Esophagus squamous epithelium (tissue), 5 donors: ENCODE results near the gene GUCY2F. TPM values are rescaled to one million over a fixed set of nuclear protein-coding genes. Genes with fewer than 3 reads are reported as not detected.

Experiments used
- DNase-seq: peaks from one replicate; lab custom pipeline; 2025; lab: John Stamatoyannopoulos, UW
- H3K27ac ChIP-seq, 4 donors: fragments of 200-600 bp; sonication (generic); one replicate each; pipeline ENCODE4 v1.5.1; 2016 to 2019; ENCODE audit warnings: mild to moderate bottlenecking in 1 of 4
- H3K27me3 ChIP-seq, 4 donors: fragments of 200-600 bp; sonication (generic); 1 replicate in 3 of 4; 2 replicates in 1 of 4; pipeline versions ENCODE4 v1.5.1 to v1.6.0; 2017 to 2021; ENCODE audit warnings: antibody characterized with exemption in 1 of 4
- H3K36me3 ChIP-seq, 3 donors: fragments of 200-600 bp; sonication (generic); one replicate each; pipeline ENCODE4 v1.5.1; 2016 to 2019
- H3K4me1 ChIP-seq, 3 donors: fragments of 200-600 bp; sonication (generic); one replicate each; pipeline ENCODE4 v1.5.1; 2017 to 2019
- H3K4me3 ChIP-seq, 4 donors: fragments of 200-600 bp; sonication (generic); 1 replicate in 3 of 4; 2 replicates in 1 of 4; pipeline ENCODE4 v1.5.1; 2016 to 2019; ENCODE audit warnings: mild to moderate bottlenecking in 2 of 4, moderate library complexity in 1 of 4
- H3K9me3 ChIP-seq, 3 donors: fragments of 200-600 bp; sonication (generic); one replicate each; pipeline ENCODE4 v1.5.1; 2016 to 2019
- POLR2A ChIP-seq, 4 donors: fragments of 450-650 bp; IDR thresholded peaks; one replicate each; pipeline ENCODE4 v1.6.1; 2017; ENCODE audit warnings: antibody characterized with exemption in 4 of 4, mild to moderate bottlenecking in 4 of 4, moderate library complexity in 3 of 4
- WGBS, 2 donors: methylation state at CpG; one replicate each; pipeline ENCODE4 v1.1.5; 2018; 5-methylcytosine and 5-hydroxymethylcytosine counted together
- intact Hi-C: fragments of 100-400 bp; cut with DNase I; formaldehyde crosslinking; loops from one replicate; pipeline ENCODE4 v1.15.0; 2022
- total RNA-seq, 4 donors: library from RNA; depleted of rRNA; stranded (reverse); fragments of >200 nt; gene quantifications; one replicate each; pipeline ENCODE4 v1.1.0, GENCODE V29; 2016
- TF ChIP-seq, protein P1 (sequence below), 6 experiments: fragments of 450-650 bp in 4 of 6; fragments of 200-600 bp in 2 of 6; sonication (generic) in 2 of 6; IDR thresholded peaks; one replicate each; pipeline ENCODE4 v1.5.1; 2016 to 2019; ENCODE audit warnings: antibody characterized with exemption in 6 of 6, mild to moderate bottlenecking in 4 of 6, moderate library complexity in 4 of 6
- donor health status: DM: yes; HTN: yes; CAD: no.

GUCY2F gene
- total RNA-seq, 4 donors from 2014 or later, result not detected

DNA sequence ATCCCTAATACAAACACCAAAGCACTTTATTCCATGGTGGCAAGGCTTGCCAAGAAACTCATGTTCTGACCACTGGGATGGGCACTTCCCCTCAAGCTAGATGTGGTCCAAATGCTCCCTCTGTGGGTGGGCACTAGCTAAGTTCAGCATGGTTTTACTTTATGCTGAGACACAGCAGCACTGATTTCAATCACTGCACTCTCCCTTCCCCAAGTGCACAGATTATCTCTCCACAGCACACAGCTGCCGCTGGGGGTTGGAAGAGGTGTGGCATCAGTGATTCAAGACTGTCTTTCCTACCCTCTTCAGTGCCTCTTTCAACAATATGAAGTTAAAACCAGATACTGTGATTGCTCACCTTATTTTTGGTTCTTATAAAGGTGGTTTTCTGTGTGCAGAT is 16.5 kb upstream of the GUCY2F start:
- Histone ChIP-seq H3K4me3 (no peak overlapping the region), H3K27ac (no peak overlapping the region), H3K4me1 (no peaks in the 10 kb centered on the region), H3K36me3 (no peaks in the 10 kb centered on the region), H3K27me3 (peaks cover 0 to 6% (median 0%) of the 10 kb centered on the region in 4 donors), H3K9me3 (no peaks in the 10 kb centered on the region)
- no peak for DNase-seq
- TF ChIP-seq, protein P1, sequence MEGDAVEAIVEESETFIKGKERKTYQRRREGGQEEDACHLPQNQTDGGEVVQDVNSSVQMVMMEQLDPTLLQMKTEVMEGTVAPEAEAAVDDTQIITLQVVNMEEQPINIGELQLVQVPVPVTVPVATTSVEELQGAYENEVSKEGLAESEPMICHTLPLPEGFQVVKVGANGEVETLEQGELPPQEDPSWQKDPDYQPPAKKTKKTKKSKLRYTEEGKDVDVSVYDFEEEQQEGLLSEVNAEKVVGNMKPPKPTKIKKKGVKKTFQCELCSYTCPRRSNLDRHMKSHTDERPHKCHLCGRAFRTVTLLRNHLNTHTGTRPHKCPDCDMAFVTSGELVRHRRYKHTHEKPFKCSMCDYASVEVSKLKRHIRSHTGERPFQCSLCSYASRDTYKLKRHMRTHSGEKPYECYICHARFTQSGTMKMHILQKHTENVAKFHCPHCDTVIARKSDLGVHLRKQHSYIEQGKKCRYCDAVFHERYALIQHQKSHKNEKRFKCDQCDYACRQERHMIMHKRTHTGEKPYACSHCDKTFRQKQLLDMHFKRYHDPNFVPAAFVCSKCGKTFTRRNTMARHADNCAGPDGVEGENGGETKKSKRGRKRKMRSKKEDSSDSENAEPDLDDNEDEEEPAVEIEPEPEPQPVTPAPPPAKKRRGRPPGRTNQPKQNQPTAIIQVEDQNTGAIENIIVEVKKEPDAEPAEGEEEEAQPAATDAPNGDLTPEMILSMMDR (IDR thresholded peaks at IDR 0.05), result no peak
- TF ChIP-seq POLR2A (IDR thresholded peaks at IDR 0.05), result no peak
- WGBS, 2 donors, result 92 to 100% methylated on average over 1 of the region's 1 CpG
- intact Hi-C loops, result no loop called here

DNA sequence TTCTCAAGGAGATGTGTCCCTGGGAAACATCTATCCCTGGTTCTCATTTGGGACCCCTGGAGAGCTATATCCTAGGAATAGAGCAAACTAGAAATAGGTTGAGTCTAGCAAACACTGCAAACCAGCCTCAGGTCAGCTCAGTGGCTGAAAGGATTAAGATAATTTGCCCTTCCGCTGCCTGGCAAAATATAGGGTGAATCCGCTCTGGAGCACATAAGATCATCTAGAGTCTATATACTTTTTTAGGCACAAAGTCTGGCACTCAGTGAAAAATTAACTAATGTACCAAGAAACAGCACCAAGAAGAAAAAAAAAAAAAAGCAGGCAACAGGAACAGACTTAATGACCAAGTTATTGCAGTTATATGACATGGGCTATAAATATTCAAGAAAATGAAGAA is 7.3 kb upstream of the GUCY2F start:
- H3K36me3 ChIP-seq, result no peaks in the 10 kb centered on the region
- intact Hi-C loops, result loop anchor here (5.0 to 10.0 kb wide), 2 partner anchors 146 to 403 kb away; no protein-coding TSS in a partner anchor
- 89 to 94% methylated on average over 2 of the region's 2 CpGs for WGBS, 2 donors
- H3K4me1 ChIP-seq, result no peaks in the 10 kb centered on the region
- no peaks in the 10 kb centered on the region for H3K9me3 ChIP-seq
- no peak for DNase-seq
- H3K27me3 ChIP-seq, result peaks cover 0 to 4% (median 0%) of the 10 kb centered on the region in 4 donors
- no peak overlapping the region for H3K27ac ChIP-seq
- no peak overlapping the region for H3K4me3 ChIP-seq
- no peak for TF ChIP-seq POLR2A (IDR thresholded peaks at IDR 0.05)
- TF ChIP-seq, protein P1 (IDR thresholded peaks at IDR 0.05), result no peak

DNA sequence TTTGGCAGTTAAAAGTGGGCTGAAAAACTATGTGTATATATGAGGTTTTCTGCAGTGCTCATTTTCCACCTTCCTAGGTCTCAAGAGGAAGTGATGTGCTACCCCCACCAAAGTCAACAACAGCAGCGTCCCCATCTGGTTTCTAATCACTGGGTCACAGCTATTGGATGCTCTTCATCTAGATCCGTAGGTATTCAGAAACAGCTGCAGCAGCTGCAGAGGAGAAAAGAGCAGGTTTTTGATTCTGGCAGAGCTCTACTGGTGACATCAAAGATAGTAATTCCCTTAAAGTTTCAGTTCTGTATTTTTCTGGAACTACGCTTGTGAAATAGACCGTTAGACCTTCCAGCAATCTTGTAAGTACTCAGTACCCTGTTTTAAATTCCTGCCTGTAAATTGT is 5.8 kb upstream of the GUCY2F start:
- H3K36me3 ChIP-seq, result no peaks in the 10 kb centered on the region
- H3K9me3 ChIP-seq, result no peaks in the 10 kb centered on the region
- H3K27ac ChIP-seq, result no peak overlapping the region
- WGBS, 2 donors, result 24 to 58% methylated on average over 2 to 4 of the region's 4 CpGs
- intact Hi-C loops, result loop anchor here (5.0 to 10.0 kb wide), 2 partner anchors 147 to 405 kb away; no protein-coding TSS in a partner anchor
- DNase-seq, result no peak
- TF ChIP-seq POLR2A (IDR thresholded peaks at IDR 0.05), result no peak
- TF ChIP-seq, protein P1 (IDR thresholded peaks at IDR 0.05), result no peak
- H3K4me3 ChIP-seq, result no peak overlapping the region
- no peaks in the 10 kb centered on the region for H3K4me1 ChIP-seq
- peaks cover 0 to 4% (median 0%) of the 10 kb centered on the region in 4 donors for H3K27me3 ChIP-seq

DNA sequence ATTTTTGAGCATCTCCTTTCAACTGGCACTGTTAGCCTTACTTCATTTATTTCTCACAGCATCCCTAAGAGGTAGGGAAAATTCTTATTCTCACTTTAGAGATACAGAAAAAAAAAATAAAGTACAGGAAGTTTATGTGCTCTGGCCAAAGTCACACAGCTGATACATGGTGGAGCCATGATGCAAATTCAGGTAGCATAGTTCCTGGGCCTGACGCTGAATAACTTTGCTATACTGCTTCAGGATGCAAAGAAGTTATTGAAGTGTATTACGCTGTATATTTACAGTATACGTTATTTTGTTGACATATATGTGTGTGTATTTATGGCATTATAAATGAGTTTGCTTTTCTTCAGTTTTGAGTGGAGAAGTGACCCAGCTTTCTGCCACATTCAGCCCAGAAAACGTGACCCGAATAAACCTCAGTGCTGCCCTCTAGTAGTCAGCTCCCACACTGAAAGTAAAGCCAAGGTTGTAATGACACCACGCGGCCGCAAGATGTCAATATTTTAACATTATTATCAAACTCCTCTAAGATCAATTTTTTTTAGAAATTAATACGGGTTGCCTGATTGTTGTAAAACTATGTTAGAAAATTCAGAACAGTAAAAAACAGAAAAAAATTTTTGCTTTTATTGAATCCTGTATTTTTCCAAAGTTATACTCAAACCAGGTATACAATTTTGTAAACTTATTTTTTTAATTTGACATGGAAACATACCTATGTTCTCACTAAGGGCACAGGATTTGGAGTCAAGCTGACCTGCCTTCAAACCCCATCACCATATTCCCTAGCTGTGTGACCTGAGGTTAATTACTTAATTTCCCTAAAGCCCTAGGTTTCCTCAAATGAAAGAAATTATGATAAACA is 3.8 kb upstream of the GUCY2F start:
- no peak for TF ChIP-seq POLR2A (IDR thresholded peaks at IDR 0.05)
- TF ChIP-seq, protein P1 (IDR thresholded peaks at IDR 0.05), result peak; percentile 84 to 96 (median 90)
- Histone ChIP-seq H3K4me1 (no peaks in the 10 kb centered on the region), H3K9me3 (no peaks in the 10 kb centered on the region), H3K27ac (no peak overlapping the region), H3K27me3 (peaks cover 0 to 4% (median 0%) of the 10 kb centered on the region in 4 donors), H3K36me3 (no peaks in the 10 kb centered on the region), H3K4me3 (no peak overlapping the region)
- intact Hi-C loops, result loop anchor here (5.0 to 10.0 kb wide), 2 partner anchors 149 to 407 kb away; no protein-coding TSS in a partner anchor
- WGBS, 2 donors, result 11 to 12% methylated on average over 9 of the region's 9 CpGs
- peak; percentile 10 for DNase-seq

DNA sequence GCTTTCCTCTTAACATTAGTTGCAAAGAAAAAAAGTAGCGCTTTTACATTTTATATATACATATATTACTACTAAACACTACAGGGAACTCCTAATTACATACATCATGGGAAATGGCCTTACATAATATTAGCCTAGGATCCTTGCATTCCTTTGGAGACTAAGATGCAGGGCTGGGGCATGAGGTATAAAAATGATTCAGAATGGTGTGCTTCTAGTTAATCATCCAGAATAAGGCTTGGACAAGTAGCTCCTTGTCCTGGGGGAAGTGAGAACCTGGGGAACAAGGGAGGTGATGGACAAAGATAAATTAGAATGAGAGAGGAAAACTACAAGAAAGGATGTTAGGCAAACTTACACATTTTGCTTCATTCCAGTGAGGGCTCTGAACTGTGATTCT is 3.0 kb upstream of the GUCY2F start:
- no peak overlapping the region for H3K4me3 ChIP-seq
- no peaks in the 10 kb centered on the region for H3K4me1 ChIP-seq
- WGBS, 2 donors, result 75 to 100% methylated on average over 1 of the region's 1 CpG
- peaks cover 0 to 4% (median 0%) of the 10 kb centered on the region in 4 donors for H3K27me3 ChIP-seq
- no peak overlapping the region for H3K27ac ChIP-seq
- no peak for TF ChIP-seq POLR2A (IDR thresholded peaks at IDR 0.05)
- TF ChIP-seq, protein P1 (IDR thresholded peaks at IDR 0.05), result no peak
- intact Hi-C loops, result loop anchor here (5.0 to 10.0 kb wide), 2 partner anchors 150 to 407 kb away; no protein-coding TSS in a partner anchor
- no peak for DNase-seq
- no peaks in the 10 kb centered on the region for H3K36me3 ChIP-seq
- H3K9me3 ChIP-seq, result no peaks in the 10 kb centered on the region
